Left colon (tissue), 2 donors: ENCODE results near the gene AK5. TPM values are rescaled to one million over a fixed set of nuclear protein-coding genes. Genes with fewer than 3 reads are reported as not detected.
"Not testable (repeated sequence)": the region's sequence is repeated elsewhere in the genome, so short reads cannot be mapped to it uniquely, and the experiment has no call there.

Experiments used
- ATAC-seq: fragments of 200-7000 bp; cut with Tn5 transposase; one replicate; pipeline ENCODE4 v1.9.1; 2020; ENCODE audit warnings: mild to moderate bottlenecking, moderate library complexity
- DNase-seq, 2 donors: peaks; one replicate each; pipeline ENCODE4 v3.0.0-alpha.2; 2020
- intact Hi-C, 2 donors: fragments of 100-400 bp; cut with DNase I in 1 of 2; cut with micrococcal nuclease in 1 of 2; formaldehyde crosslinking; loops; one replicate each; pipeline versions ENCODE4 v1.11.2 to v1.14.0; 2022; cut with DNase I, micrococcal nuclease
- total RNA-seq, 2 donors: library from RNA; stranded (reverse); fragmentation: NEBNext Ultra II Directional; extraction: Animal tissue kit (Norgen Biotek cat#: 25700); gene quantifications; one replicate each; pipeline ENCODE4 v1.2.1, GENCODE V29; 2021
- donor health status: DM: no; HTN: no; CAD: no.
- donor health status: DM: yes; HTN: yes; CAD: no.

Gene AK5
- total RNA-seq, 2 donors from 2014 or later = 0.36 to 0.43 TPM

DNA sequence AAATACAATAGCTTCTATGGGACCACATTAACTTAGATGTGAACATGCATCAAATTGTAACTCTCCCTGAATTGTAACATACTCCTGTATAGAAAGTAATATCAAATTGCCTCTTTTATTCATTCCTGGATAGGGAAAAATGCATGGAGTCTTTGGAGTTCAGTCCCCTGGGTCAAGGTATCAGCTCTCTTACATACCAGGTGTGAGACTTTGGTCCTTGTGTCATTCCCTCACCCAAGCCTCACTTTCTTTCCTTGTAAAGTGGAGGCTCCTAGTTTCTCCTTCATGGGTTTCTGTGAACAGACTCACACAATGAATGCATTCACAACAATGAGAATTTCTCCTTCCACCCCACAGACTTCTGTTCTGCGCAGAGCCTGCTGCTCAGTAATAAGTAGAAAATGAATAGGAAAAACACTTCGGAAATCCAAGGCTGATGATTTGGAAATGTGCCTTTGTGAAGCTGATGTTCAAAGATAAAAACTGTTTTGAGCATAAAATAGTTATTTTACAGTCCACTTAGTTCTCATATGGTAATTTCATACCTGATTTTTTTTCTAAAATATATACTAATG is 185.3 kb downstream of the AK5 start:
- ATAC-seq (no peak), DNase-seq (no peak)
- intact Hi-C loops = no loop called here

DNA sequence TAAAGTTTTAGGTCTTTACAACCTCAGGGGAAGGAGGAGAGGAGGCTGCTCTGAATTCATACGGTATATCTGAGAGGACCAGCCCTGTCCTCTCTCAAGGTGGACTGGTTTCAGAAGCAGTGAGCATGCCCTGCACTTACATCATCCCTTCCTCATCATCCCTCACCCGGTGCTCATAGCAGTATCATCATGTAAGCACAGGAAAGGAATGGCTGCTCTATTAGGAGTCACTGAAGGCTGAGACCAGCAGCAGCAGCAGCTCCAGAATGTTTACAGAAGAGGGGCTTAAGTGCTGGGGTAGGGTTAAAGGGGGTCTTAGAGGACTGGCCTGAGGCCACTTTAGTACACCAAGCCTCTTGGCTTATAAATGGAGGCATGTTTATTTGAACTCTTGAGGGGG is 185.9 kb downstream of the AK5 start:
- DNase-seq (no peak), ATAC-seq (no peak)
- intact Hi-C loops = no loop called here

DNA sequence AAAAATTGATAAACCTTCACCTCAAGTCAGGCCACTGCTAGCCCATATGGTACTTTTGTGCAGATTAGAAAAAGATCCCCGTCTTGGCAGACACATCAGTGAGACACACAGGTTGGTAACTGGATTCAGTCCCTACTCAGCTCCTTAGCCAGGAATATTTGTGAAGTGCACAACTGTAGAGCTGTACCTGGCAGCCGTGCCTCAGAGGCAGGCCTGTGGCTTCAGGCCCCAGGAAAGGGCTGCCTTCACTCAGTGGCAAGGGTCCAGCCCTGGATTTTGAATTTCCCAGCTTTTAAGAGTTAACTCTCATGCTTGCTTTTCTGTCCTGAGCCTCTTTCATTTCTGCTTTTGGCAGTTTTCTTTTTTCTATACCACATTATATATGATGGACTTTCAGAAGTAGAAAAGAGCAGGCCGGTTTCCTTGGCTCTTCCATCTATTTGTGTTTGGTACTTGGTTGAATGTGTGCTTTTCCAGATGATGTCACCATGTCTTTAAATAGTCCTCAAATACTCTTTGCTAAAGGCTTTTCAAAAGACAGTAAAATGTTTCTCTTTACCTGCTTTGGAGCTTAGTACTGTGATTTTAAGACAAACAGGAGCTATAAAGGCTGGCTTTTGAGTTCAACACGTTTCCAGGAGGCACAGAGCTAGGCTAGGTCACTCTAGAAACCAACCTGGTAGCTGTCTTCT is 186.6 kb downstream of the AK5 start:
- intact Hi-C loops = no loop called here
- no peak for DNase-seq
- no peak for ATAC-seq

DNA sequence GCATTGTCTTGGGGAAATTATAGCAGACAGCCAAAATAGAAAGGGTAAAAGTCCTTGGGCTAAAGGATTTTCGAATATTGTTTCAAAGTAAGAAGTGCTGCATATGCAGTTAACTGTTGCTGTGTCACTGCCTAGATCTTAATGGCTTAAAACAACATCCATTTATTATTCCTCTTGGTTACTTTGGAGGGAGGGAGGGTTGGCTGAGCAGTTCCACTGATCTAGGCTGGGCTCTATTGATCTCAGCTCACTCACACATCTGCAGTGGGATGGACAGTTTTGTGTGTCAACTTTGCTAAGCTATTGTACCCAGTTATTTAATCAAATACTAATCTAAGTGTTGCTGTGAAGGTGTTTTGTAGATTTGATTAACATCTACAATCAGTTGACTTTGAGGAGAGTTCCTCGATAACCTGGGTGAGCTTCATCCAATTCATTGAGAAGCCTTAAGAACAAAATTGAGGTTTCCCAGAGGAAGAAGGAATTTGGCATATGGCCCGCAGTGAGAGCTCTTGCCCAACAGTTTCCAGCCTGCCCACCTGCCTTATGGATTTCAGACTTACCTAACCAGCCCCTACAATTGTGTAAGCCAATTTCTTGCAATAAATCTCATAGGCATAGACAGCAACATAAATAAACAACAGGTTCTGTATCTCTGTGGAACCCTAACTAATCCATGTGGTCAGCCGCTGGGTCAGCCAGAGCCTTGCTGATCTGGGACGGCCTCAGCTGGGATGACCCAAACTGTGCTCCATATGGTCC is 187.3 kb downstream of the AK5 start:
- ATAC-seq (no peak), DNase-seq (no peak)
- intact Hi-C loops = no loop called here

DNA sequence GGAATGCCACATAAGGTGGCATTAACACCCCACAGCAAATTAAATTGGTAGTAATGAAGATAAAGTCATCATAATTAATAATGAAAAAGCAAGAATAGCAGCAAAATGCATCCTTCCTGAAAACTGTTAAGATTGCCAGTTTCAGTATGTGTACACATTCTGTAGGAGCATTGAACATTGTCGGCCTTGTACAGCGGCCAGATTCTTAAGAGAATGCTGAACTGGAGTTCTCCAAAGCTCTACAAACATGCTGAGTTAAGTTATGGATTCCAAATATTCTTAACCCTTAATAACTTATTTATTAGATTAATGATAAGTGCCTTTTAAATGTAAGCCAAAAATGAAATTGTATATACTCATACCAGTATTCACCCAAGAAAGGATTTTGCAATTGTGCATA is 189.9 kb downstream of the AK5 start:
- intact Hi-C loops = no loop called here
- ATAC-seq = no peak
- no peak for DNase-seq

DNA sequence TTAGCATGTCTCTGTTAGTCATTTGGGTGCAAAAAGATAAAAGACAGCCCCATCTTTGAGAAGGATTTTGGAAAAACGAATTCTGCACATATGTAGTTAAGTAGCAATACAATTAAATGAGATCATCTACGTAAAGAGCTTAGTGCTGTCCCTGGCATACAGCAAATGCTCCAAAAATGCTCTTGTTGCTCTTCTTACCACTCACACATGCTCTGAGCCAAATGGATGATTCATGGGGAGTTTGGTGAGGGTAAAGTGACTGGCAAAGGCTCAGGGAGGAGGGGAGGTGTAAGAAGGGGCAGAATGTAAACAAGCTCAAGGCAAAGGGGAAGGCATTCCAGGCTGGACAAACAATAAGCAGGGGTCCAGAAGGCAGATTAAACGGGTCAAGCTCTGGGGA is 191.9 kb downstream of the AK5 start:
- ATAC-seq (no peak), DNase-seq (no peak)
- intact Hi-C loops = no loop called here

DNA sequence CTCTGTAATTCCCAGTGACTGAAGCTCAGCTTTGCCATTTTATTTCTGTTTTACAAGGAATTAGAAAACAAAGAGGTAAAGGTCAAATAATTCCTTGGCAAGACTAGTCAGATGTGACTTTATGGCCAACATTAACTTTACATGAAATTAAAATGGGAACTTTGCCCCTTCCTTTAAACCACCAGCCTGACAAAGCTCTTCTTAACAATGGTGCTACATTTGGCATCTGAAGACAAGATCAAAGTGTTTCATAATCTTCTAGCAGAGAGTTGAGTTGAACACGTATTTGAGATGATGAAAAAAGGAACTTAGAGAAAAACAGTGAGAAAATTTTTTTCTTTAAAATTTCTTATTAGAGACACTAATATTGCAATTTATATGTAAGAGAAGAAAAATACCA is 193.8 kb downstream of the AK5 start:
- peak; percentile 78 for ATAC-seq
- intact Hi-C loops = no loop called here
- DNase-seq = no peak

DNA sequence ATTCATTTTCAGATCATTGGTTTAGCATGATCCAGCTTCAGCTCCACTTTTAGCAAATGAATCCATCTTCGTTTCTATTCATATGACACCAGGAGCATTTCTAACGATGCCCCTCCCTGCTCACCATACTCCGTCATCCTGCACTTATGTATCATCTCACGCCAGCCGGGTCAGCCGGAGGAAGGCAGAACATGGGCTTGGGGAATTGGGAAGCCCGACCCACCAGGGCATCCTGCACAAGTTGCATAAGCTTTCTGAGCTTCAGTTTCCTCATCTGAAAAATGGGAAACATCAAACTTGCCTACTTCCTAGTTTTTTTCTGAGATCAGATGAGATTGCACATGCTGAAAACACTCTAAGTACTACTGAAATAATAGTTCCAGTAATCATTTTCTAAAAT is 194.7 kb downstream of the AK5 start:
- ATAC-seq (no peak), DNase-seq (no peak)
- intact Hi-C loops = no loop called here

DNA sequence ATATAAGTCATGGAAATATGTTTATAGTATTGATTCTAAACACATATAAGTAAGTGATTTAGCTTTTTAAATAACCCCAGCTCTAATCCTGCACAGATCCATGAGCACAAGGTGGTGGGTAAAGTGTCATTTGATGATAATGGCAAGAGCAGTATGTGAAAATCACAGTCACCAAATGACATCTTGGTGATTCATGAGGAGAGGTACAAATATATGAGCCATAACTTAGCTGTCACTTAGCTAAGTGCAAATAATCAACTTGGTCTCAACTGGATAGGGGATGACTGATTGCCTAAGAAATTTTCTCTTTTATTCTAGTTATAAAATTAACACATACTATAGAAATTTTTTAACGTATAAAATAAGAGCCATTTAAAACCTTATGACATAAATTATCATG is 202.5 kb downstream of the AK5 start:
- ATAC-seq = no peak
- intact Hi-C loops = no loop called here
- no peak for DNase-seq

DNA sequence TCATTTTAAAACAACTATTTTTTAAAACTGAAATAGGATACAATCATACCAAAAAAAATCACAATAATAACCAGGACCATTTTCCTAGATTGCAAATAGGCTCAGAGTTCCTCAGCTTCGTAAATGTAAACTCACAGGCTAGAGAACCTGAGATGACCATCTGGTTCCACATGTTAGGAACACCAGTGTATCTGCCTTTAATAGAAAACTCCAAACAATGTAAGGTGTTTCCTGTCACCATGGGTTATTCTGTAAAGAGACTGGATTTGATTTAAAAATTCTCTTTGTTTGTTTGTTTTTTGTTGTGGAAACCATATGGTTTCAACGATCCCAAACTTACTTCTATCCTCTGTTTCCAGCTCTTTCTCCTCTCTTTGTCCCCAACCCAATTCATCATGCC is 203.1 kb downstream of the AK5 start:
- ATAC-seq (no peak), DNase-seq (no peak)
- intact Hi-C loops = no loop called here

DNA sequence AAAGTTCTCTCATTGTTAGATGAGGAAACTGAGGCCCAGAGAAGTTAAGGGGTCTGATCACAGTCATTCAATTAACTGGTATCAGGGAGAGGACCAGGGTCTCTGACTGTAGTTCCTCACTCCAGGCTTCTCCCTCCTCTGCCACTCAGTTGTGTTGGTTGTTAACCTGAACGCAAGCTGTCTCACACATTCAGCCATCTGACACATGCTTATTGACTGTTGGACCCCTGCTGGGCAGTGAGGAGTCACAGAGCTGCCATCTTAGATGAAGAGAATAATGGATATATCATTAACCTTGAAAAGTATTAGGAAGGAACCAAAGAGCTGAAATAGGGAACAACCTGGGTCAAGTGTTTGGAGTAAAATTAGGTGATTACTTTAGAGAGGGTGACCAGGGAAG is 205.8 kb downstream of the AK5 start:
- ATAC-seq = no peak
- intact Hi-C loops = no loop called here
- DNase-seq = no peak

DNA sequence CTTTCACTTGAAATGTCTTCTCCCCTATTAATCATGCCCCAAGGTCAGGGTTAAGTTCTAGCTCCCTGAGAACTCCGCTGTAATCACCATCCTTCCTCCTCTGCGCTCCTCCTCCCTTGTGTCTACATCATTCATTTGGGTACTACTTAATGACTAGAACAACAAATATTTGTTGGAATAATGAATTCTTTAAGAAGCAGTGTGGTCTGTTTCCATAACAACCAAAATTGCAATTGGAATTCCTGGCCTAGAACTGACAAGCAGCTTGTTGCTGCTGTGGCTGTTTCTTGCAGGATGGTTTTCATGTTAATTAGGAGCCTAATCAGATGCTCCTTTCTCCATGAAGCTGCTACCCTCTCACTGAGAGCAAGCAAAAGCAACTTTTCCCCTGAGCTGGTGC is 208.1 kb downstream of the AK5 start:
- ATAC-seq = no peak
- intact Hi-C loops = no loop called here
- DNase-seq = no peak

DNA sequence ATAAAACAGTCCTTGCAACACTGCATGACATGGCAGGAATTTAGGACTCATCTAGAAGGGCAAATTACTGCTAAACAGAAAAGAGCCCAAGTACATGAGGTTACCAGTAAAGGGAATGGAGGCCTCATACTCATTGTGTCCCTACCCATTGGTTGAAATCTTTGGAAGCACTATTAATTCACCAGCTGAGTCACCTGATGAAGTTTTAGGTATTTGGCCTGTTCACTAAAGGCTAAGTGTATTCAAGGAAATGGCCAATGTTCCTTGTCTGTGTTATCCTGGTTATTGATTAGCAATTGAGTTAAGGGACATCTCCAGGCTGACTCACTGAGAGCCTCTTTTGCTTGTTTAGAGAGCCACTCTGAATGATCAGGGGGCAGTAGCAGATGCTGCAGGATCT is 212.2 kb downstream of the AK5 start:
- DNase-seq (no peak), ATAC-seq (no peak)
- intact Hi-C loops = no loop called here

DNA sequence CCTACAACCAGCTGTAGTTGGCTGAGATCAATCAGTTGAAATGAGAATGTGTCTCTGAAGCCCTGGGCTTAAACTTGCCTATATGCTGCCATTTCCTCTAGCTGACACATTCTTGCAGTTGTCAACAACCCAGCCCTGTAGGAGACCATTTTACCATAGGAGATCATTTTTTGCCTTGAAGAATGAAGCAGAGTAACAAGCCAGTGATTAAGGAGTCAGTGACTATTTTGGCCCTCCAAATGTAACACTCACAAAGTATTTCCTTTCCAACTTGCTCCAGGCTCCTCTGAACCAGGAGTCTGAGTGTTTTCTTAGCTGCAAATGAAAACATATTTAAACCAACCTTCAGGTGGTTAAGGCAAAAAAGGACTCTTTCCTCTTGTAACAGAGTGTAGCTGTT is 217.1 kb downstream of the AK5 start:
- no peak for DNase-seq
- intact Hi-C loops = no loop called here
- ATAC-seq = no peak

DNA sequence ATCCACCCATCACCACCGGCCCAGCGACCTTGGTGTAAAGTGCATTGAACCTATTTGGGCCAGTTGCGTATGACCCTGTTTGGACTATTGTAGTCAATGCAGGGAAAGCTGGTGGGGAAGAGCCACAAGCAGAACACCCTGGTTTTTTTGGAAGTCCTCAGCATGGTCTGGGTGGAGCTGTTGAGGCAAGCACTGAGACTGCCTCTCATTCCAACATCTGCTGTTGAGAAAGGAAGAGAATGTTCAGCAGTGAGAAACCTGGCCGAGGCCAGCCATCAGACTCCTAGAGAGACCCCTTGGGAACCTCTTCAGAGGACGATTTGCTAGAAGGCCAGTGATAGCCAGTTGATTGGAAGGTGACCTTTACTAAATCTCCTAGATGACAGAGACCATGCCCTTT is 217.6 kb downstream of the AK5 start:
- DNase-seq (no peak), ATAC-seq (no peak)
- intact Hi-C loops = no loop called here

DNA sequence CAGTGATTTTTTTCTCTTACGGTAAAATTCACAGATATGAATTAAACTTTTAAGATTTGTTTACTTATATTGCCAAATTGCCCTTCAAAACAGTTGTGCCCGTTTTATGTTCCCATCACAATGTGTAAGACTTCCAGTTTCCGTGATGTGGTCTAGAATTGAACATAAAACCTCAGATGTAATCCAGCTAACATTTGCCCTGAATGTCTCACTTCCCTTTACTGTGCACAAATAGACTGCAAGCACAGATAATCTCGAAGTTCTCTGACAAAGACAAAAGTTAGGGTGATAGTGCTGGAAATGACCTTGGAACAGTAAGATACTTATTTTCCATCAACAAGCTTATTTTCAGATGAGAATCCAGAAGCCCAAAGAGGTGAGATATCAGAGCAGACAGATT is 223.2 kb downstream of the AK5 start:
- intact Hi-C loops = no loop called here
- DNase-seq = no peak
- no peak for ATAC-seq

DNA sequence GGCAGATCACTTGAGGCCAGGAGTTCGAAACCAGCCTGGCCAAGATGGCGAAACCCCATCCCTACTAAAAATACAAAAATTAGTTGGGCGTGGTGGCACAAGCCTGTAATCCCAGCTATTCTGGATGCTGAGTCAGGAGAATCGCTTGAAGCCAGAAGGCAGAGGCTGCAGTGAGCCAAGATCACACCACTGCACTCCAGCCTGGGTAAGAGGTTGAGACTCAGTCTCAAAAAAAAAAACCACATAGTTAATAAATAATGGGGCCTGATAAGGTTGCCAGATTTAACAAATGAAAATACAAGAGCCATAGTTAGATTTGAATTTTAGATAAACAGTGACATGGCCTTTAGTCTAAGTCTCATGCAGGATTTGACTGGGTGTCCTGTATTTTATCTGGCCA is 225.0 kb downstream of the AK5 start:
- ATAC-seq = no peak
- intact Hi-C loops = no loop called here
- no peak for DNase-seq

DNA sequence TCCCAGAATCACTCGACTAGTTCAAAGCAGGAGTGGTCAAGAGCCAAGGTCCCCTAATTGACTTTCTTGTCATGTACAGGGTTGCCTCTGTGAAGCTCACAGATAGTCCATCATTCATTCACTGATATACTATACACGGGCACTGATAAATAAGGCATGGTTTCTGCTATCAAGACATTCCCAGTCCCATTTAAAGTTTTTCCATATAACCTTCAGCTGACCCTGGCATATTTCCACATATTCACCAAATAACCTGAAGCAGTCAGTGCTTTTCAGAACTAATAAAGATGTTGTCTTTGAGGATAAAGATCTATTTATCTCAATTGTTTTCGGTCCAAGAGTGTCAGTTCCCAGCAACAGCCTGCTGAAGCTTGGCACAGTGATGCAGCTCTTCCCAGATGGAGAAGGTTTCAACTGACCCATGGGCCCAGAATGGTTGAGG is 227.3 kb downstream of the AK5 start:
- intact Hi-C loops = no loop called here
- ATAC-seq (no peak), DNase-seq (no peak)

DNA sequence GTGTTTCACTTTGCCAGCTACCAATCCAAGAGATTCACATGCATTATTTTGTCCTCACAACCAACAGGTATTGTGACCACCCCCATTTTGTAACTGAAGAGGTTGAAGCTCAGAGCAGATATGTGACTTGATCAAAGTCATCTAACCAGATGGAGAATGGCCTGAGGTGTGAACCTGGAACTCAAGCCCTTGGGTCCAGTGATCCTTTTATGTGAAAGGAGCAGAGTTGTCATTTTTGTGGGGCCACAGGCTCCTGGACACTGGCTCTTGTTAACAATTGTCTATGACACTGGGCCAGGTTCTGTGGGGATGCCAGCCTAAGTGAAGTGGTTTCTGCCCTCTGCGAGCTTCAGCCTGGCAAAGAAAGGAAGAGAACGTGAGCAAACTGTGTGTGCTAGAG is 228.1 kb downstream of the AK5 start:
- intact Hi-C loops = no loop called here
- no peak for ATAC-seq
- DNase-seq = no peak

DNA sequence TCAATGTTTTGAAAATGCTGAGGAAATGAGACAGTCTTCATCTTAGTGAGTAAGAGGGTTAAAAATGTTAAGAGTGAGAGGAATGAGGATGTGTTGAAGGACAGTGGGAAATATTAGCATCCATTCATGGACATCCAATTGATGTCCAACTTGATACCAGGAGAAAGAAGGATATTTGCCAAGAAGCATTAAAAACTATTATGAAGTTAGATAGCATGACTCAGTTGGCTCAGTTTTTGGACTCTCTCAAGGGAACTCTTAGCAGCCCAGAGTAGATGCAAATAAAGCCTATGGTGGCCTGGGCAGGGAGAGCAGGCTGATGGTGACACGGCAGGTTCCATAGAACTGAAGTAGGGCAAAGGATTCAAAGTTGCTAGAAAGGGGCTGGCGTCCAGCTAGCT is 229.6 kb downstream of the AK5 start:
- intact Hi-C loops = no loop called here
- no peak for DNase-seq
- no peak for ATAC-seq

DNA sequence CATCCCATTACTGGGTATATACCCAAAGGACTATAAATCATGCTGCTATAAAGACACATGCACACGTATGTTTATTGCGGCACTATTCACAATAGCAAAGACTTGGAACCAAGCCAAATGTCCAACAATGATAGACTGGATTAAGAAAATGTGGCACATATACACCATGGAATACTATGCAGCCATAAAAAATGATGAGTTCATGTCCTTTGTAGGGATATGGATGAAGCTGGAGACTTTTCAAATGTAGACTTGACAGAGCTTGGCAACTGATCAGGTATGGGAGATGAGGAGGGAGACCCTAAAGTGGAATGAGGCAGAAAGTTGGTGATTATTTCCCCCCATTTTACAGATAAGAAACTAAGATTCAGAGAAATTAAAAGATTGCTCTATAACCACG is 230.8 kb downstream of the AK5 start:
- ATAC-seq, DNase-seq, intact Hi-C loops: not testable (repeated sequence)
